Gastroesophageal sphincter (tissue), 3 donors: ENCODE results near the gene SCEL.

ENCODE experiments used
- CTCF ChIP-seq, 4 experiments: fragments of 200-600 bp in 2 of 4; fragments of 450-650 bp in 2 of 4; sonication (generic) in 1 of 4; IDR thresholded peaks; one replicate each; pipeline ENCODE4 v1.5.1; 2017 to 2019; ENCODE audit warnings: antibody characterized with exemption in 4 of 4, mild to moderate bottlenecking in 2 of 4, moderate library complexity in 2 of 4
- EP300 ChIP-seq: sonication (generic); formaldehyde crosslinking; IDR thresholded peaks from one replicate; pipeline ENCODE4 v1.6.1; 2017; ENCODE audit warnings: antibody characterized with exemption, mild to moderate bottlenecking
- POLR2A ChIP-seq, 2 donors: fragments of 450-650 bp; IDR thresholded peaks; one replicate each; pipeline ENCODE4 v1.6.1; 2017; ENCODE audit warnings: antibody characterized with exemption in 2 of 2, mild to moderate bottlenecking in 2 of 2, moderate library complexity in 1 of 2
- POLR2AphosphoS5 ChIP-seq: sonication (generic); formaldehyde crosslinking; IDR thresholded peaks from one replicate; pipeline ENCODE4 v1.6.1; 2017; ENCODE audit warnings: antibody characterized with exemption

- TF ChIP-seq CTCF (IDR thresholded peaks at IDR 0.05) (no peak), POLR2AphosphoS5 (no peak), POLR2A (IDR thresholded peaks at IDR 0.05) (no peak), EP300 (no peak)
These were observed 44.5 kb downstream of the SCEL start for GRCh38 chr13:77579959-77580358.
